NCI-H82 treated with DMSO at 0.1 percent for 48 hours (cell line): ENCODE data around the gene PRKCZ.
"Not testable (repeated sequence)": the region's sequence is repeated elsewhere in the genome, so short reads cannot be mapped to it uniquely, and the experiment has no call there.

Source experiments
- DNase-seq: peaks from one replicate; lab custom pipeline; 2025; ENCODE audit not compliant: unreplicated experiment; lab: John Stamatoyannopoulos, UW

The PRKCZ gene

GRCh38 chr1:2113620-2114135 lies 63.5 kb downstream of the PRKCZ start:
- no peak for DNase-seq

DNA sequence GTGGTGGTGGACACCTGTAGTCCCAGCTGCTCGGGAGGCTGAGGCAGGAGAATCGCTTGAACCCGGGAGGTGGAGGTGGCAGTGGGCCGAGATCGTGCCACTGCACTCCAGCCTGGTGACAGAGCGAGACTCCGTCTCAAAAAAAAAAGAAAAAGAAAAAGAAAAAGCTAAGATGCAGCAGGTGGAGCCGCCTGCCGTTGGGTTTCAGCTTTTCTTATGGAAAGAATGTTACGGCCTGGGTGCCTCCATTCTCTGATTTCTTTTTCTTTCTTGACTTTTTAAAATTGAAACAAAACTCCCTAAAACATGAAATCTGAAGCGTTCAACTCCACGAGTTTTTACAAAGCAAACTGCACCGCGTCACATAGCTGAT lies 64.4 kb downstream of the PRKCZ start:
- not testable (repeated sequence) for DNase-seq

DNA sequence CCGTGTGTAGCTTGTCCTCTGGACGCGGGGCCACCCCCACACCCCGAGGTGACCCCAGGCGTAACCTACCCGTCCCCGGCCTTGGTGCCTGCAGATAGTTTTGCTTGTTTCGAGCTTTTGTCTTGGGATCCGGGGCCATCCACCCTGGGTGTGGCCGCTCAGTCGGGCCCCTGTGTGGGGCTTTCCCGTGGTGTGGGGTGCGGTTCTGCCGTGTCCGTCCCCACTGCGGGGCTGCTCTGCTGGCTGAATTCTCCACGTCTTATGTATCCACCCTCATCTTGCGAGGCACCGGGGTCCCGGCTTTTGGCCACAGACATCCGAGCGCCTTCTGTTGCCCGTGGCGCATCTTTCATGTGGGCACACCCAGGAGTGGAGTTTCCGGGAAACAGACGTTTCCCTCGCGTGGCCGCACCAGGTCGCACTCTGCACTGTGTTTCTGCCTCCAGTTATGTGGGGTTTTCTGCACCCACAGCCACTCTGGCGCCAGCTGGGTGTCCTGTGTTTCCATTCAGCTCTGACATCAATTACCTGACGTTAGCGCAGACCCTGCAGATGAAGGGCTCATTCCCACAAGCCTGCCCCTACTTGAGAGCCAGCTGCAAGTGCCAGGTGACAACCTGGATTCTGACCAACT lies 64.9 kb downstream of the PRKCZ start:
- no peak for DNase-seq

DNA sequence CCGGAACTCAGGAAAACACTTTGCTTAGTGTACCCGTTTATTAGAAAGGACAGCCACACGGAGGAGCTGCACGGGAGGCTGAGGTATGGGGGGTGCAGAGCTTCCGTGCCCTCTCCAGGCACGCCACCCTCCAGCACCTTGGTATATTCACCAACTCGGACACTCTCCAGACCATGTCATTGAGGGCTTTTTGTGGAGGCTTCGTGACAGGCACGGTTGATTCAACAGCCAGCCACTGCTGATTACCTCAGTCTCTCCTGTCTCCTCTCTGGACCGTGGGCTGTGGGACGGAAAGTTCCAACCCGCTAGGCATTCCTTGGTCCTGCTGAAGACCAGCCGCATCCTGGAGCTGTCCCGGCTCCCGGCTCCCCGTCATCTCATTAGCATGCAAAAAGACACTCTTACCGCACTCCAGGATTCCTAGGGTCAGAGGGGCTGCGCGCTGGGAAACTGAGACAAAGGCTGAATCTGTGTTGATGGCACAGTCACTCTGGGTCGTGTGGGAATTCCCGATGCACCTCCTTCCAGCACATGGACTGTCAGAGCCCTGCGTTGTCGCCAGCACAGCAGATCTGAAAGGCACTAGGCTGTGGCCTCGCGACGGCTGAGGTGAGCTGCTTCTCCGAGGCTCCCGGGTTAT lies 65.6 kb downstream of the PRKCZ start:
- no peak for DNase-seq

DNA sequence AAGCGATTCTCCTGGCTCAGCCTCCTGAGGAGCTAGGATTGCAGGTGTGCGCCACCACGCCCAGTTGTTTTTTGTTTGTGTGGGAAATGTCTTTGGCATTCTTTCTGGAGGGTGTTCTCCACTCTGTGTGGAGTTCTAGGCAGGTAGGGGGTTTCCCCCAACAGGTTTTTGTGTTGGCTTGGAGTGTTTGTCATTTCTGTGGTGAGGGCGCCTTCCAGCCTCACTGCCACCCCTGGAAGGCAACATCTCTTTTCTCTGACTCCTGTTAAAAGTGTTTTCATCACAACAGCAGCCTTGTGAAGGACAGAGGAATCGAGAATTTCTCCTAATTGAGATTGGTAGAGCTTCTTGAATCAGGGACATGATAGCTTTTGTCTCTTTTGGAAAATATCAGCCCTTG lies 69.7 kb downstream of the PRKCZ start:
- DNase-seq, result no peak

- DNase-seq, result no peak
Observed at GRCh38 chr1:2121101-2121691, 71.0 kb downstream of the PRKCZ start.

DNA sequence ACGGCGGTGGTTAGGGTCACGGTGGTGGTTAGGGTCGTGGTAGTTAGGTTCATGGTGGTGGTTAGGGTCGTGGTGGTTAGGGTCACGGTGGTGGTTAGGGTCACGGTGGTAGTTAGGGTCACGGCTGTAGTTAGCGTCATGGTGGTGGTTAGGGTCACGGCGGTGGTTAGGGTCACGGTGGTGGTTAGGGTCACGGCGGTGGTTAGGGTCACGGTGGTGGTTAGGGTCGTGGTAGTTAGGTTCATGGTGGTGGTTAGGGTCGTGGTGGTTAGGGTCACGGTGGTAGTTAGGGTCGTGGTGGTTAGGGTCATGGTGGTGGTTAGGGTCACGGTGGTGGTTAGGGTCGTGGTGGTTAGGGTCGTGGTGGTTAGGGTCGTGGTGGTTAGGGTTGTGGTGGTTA lies 71.6 kb downstream of the PRKCZ start:
- DNase-seq, result not testable (repeated sequence)

DNA sequence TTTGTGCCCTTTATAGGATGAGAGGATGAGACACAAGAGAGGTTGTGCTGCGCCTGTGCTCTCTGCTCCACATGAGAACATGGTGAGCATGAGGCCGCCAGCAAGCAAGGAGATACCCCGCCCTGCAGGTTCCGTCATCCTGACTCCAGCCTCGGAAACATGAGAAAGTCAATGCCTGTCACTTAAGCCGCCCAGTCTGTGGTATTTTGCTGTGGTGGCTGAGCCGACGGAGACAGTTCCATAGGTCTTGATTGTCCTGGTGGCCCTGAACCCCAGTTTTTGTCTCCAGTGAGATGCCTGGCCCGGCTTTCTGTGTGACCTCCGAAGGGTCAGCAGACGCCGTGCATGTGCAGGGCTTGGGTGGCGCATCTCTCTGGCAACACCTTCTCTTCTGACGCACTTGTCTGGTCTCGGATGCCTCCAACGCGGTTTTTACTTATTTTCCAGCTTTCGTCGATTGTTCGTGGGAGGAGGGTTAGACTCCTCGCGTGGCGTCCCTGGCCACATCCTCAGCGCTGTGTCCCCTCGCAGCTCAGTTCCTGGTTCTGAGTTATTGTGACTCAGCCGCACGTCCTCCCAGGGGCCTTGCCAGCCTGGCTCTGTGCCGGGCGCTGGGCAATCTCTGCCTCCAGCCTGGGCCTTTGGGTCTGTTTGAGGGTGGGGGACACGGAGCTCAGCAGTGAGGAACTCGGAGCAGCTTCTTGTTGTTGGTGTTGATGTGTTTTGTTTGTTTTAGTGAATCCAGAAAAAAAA lies 74.4 kb downstream of the PRKCZ start:
- no peak for DNase-seq

DNA sequence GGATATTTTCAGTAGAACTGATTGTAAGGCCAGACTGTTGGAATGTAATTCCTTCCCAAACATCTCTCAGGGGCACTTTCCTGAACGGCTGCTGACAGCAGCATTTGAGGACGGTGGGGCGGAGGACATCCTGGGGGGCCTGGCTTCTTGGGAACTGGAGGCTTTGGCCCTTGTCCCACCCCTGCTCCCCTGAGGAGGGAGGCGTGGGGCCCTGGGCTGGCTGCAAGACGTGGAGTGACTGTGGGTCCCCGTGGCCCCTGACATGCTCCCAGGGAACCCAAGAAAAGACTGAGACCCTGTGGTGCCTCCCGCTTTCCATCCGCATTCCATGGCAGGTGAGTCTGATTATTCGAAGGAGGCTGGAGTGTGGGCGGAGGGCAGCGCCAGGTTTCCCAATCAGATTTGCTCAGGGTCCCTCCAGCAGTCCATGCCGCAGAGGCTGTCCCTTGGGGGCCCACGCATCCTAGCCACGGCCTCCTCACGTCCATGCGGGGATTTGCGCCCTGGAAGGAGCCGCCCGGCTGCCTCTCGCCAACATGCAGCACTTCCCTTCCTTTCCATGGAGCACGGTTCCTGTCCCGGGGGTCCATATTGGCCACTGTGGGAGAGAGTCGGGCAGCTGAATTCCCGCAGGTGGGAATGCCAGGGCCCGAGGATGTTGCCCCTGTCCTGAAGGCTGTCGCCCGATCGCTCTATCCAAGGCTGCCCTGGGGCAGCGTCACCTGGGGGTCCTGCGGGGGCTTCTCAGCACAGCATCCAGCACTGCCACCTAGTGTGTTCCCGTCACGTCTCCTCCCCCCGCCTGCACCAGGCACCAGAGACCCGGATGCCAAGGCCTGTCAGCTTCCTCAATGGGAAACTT lies 75.4 kb downstream of the PRKCZ start:
- DNase-seq, result no peak

DNA sequence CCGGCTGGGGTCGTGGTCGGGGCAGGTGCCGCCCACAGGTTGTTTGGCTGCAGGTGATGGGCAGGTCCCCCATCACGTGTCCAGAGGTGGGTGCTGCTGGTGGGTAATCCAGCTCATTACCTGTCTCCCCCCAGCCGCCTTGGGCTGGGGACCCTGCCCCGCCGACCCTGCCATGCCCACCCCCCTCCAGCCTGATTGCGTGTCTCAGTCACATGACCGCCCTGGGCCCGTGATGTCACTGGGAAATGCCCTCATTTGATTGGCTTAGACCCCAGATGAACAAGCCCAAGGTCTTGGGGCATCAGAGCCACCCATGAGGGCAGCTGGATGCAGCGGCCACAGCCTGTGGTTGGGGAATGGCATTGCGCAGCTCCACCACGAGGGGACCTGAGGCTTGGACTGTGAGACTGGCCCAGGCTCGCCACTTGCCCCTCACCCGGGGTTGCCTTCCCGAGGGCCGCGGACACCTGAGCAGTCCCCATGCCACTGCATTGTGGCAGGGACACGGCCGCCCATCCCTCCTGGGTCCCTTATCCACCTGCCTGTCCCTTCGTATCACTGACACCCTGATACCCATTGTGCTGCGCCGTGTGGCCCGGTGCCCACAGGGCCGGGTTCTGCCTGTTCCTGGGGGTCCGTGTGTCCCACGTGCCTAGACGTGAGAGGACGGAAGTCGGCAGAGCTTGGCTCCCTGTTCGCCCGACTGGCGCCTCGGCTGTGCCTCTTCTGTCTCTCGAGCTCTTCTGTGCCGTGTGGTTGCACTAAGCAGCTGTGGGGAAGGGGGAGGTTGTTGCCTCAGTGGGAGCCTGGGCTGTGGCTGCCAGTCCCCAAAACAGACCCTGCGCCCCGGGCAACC lies 76.3 kb downstream of the PRKCZ start:
- no peak for DNase-seq

DNA sequence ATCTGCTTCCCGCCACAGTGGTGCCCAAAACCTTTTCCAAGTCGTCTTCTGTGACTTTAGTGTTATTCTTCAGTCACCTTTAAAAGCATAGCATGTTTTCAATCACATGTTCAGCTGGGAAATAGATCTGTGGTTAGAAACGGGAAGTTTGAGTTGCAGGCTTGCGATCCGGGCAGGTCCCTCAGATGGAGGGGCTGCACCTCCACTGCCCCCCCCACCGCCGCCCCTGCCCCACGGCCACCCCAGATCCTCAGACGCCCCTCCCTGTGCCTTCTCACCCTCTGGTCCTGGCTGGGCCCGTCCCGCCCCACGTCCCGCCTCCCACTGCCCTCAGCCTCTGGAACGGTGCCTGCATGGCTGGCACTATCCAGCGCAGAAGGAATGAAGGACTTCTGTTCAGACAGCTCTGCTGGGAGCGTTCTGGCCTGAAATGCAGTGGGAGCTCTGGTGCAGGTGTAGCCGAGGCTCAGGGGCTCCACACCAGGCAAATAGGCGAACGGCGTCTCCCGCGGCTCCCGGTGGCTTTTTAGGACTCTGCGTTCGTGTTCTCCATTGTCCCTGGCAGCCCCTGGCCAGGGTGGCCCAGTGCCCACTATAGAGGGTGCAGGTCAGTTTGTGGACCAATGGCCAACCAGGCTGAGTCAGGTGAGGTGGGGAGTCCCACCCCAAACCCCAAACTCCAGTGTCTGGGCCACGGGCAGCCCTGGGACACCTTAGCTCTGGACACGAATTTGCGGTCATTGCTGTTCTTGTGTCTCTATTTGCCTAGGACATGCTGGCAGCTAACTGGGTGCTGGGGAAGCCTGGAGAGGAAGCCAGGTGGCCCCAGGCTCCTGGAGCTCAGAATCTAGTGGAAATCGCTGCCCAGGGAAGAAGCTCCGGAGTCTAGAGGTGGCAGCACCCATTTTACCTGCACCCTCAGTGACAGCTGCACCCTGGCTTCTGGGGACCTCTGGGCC lies 77.3 kb downstream of the PRKCZ start:
- no peak for DNase-seq

- no peak for DNase-seq
Observed at GRCh38 chr1:2128189-2128901, 78.1 kb downstream of the PRKCZ start.

GRCh38 chr1:2129256-2129943 lies 79.2 kb downstream of the PRKCZ start:
- DNase-seq, result no peak

DNA sequence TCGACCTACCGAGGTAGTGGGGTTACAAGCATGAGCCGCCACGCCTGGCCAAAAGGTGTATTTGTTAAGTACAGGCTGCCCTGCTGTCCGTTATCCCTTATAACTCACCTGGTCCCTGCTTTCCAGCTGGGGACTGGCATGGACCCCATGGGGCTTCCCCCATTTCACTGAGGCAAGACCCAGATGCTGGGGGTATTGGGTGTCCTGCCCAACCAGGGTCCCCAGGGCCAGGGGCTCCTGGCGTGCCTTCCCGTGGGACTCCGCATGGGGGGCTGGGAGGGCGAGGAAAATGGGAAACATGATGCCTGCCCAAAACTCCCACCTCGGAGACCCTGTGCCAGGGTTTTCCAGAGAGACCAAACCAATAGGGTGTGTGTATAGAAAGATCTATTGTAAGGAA lies 79.9 kb downstream of the PRKCZ start:
- DNase-seq, result no peak

DNA sequence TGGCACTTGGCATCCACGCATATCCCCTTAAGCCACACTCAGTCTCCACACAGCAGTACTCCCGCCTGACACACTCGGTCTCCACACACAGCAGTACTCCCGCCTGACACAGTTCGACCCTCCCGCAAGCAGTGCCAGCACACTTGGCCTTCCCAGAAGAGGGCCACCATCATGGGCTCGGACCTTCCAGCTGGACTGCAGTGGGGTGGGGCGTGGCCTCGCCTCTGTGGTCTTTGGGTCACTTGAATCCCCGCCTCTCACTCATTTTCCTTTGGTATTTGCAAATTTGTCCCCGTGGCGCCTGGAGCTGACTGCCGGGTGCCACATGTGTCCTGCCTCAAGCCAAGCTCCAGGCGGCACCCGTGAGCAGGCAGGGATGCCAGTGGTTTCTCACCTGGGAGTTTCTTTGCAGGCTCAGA lies 80.7 kb downstream of the PRKCZ start:
- no peak for DNase-seq

GRCh38 chr1:2132222-2133038 lies 82.2 kb downstream of the PRKCZ start:
- no peak for DNase-seq
